GM20000 (cell line): ENCODE measurements around the gene APOL4.
"Not testable (repeated sequence)": the region's sequence is repeated elsewhere in the genome, so short reads cannot be mapped to it uniquely, and the experiment has no call there.

Experiments
- DNase-seq: peaks from one replicate; pipeline ENCODE4 v3.0.0; 2012; ENCODE audit warnings: low spot score
- TF ChIP-seq, protein P1 (sequence below): IDR thresholded peaks from 2 replicates; pipeline ENCODE4 v1.5.1; 2012; ENCODE audit warnings: mild to moderate bottlenecking, control low read depth; ENCODE audit errors: extremely low read depth, missing control alignments

The APOL4 gene

DNA sequence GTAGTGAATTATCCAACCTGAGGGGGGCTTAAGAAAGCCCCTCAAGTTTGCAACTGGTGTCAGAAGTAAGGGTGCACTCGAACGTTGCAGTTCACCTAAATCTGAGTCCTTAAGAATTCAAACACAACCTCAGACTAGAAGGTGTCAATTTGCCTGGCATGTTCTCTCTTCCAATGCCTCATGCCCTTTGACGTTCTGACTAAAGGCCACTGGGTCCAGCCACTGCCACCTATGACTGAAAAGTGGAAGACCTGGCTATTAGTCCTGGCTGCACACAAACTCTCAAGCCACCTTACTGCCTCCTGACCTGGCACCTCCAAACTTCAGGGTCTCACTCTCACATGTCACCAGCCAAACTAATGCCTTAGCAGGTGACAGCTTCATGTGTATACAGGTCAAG, 8.0 kb downstream of the APOL4 start:
- TF ChIP-seq, protein P1, sequence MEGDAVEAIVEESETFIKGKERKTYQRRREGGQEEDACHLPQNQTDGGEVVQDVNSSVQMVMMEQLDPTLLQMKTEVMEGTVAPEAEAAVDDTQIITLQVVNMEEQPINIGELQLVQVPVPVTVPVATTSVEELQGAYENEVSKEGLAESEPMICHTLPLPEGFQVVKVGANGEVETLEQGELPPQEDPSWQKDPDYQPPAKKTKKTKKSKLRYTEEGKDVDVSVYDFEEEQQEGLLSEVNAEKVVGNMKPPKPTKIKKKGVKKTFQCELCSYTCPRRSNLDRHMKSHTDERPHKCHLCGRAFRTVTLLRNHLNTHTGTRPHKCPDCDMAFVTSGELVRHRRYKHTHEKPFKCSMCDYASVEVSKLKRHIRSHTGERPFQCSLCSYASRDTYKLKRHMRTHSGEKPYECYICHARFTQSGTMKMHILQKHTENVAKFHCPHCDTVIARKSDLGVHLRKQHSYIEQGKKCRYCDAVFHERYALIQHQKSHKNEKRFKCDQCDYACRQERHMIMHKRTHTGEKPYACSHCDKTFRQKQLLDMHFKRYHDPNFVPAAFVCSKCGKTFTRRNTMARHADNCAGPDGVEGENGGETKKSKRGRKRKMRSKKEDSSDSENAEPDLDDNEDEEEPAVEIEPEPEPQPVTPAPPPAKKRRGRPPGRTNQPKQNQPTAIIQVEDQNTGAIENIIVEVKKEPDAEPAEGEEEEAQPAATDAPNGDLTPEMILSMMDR, result no peak
- DNase-seq, result no peak

DNA sequence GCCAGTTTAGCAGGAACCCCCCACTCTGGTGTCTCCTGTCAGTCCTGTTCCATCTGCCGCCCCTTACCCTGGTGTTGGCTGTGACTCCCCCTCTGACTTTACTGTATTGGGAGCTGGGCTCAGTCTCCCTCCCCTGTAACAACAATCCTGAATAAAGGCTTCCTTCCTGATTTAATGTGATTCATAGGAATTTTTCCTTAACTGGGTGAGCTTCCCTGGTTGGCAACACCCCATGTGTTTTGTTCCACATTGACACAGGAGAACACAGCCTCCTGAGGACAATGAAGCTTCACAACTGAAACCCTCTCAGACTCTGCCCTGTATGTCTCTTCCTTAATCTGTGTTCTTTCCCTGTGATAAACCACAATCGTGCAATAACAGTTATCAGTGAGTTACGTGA, 8.4 kb downstream of the APOL4 start:
- TF ChIP-seq, protein P1, result no peak

DNA sequence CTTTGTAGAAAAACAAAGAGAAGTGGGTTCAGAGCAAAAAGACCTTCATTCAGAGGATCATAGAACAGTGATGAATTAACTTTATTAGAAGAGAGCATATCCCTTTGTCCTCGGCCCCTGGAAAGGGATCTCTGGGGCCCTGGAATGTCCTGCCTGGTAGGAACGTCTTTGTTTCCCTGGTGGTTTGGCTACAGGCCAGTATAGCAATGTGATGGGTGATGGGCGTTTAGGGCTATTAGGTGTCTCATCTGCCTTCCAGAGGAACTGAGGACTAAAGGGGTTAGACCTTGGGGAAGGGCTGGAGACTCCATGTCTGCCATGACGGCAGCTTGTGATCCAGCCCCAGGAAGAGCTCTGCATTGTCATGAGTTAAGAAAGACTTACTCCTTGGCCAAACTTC, 9.1 kb downstream of the APOL4 start:
- DNase-seq, result no peak
- TF ChIP-seq, protein P1, result no peak

More for the DNA sequence above, 8.4 kb downstream of the APOL4 start:
- DNase-seq, result no peak

DNA sequence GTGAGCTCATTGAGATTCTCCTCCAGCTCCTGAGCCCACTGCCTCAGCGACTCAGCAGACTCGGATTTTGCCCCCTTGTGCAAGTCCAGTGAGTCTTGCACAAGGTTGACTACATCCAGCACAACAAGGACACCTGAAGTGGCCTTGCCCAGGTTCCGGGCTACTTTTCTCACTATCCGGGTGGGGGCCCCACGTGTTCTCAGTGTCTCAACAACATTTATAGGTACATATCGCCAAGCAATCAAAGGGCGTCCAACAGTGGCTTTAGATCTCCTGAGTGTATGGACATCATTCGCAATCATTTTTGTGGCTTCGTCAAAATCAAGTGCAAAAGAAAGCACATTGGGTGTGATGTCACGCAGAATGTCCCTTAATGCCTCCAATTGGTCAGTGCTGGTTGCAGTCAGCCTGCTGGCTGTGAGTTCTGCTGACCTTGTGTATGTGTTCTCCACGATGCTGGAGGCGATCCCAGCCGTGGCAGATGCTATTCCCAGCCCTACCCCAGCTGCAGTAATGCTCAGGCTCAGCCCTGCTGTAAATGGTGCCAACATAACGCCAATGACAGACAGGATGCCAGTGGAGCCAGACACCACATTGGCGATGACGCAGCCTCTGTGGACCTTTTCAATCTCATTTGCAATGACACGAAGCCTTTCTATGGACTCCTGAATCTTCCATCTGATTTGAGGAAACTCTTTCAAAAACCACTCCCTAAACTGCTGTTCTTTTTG, 10.3 kb downstream of the APOL4 start:
- no peak for DNase-seq

DNA sequence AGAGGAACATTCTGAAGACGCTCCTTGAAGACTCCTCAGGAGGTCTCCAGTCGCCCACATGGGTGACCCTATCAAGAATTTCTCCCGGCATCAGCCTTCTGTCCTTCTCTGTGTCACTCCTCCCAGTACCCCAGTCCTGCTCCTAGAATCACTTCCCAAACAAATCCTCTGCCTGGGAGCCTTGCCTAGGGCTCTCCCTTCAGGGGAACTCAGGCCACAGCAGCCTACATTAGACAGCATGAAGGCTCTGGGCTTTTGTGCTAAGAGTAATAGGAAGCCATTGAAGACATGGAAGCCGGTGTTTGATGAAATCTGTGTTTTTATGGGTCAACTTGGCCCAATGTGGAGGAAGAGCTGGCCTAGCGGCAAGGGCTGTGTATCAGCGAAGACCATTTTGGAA, 13.7 kb downstream of the APOL4 start:
- not testable (repeated sequence) for DNase-seq

More for the DNA sequence above, 10.3 kb downstream of the APOL4 start:
- TF ChIP-seq, protein P1, result no peak

DNA sequence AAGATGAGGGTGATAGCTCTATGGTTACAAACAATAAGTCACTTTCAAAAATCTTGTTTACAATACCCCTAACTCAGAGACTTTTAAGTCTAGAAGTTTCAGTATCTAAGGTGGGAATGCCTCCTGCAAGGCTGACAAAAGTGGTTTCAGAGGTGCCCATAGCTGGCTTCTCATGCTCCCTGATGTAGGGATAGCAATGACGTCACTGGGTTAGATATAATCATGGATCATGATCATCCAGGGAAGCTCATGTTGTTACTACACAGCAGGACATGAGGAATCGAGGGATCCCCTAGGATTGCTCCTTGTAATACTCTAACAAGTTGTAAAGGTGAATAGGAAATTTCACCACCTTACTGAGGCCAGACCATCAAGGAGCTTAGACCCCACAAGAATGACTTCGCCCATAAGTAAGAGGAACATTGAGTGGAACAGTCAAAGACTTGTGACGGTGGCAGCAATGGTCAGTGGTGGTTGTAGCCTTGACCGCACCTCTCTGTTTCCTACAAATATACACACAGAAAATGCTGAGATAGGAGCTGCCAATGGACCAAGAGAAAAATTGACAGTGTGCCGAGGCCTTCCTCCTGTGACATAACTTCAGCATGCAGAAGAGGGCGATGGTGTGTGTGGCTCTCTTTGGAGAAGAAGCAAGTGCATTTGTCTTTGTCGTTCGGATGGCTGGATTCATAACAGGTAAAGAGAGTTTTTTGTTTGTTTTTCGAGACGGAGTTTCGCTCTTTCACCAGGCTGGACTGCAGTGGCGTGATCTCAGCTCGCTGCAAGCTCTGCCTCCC, 15.6 kb downstream of the APOL4 start:
- TF ChIP-seq, protein P1, result no peak
- no peak for DNase-seq

DNA sequence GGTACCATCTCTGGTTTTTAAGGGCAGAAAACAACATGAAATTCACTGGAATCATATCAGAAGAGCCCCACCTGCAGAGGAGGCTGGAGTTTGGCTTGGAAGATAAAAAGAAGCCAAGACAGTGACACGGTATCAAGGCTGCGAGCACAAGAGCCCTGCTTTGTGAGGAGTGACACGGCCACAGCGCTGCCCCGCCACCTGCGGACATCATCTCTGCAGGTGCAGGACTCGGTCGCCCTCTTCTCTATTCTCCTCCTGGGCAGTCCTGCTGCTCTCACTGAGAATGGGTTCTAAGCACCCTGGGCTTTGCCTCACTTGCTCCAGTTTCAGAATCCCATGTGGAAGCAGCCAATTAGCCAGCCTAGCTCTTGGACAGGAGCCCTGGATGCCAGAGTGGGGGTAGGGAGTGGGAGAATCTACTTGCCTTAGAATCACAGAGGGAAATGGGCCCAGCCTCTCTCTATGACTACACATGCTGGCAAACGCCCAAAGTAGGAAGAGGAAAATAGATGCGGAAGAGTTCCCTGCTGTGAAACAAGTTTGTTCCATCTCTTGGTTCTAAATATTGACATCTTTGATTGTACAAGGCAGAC, 17.1 kb downstream of the APOL4 start:
- TF ChIP-seq, protein P1, result no peak
- DNase-seq, result no peak
